ENCODE measurements around the gene MYL7.
A peak's percentile ranks its signal among the peaks of the same experiment; 100 is the strongest.

The MYL7 gene

GRCh38 chr7:44107116-44107960 lies 33.8 kb downstream of the MYL7 start:
- Histone ChIP-seq H3K27ac (ENCODE audit: low read depth, low read length) (no peak overlapping the region), H3K9ac (ENCODE audit: low read depth, low read length) (no peak overlapping the region), H3K9me3 (ENCODE audit: insufficient read depth, low read depth, low read length) (no peaks in the 10 kb centered on the region), H3K36me3 (ENCODE audit: insufficient read depth, low read length) (peaks cover 11% of the 10 kb centered on the region; the same call in 1 of the 2 replicates), H3K4me3 (ENCODE audit: low read length) (no peak overlapping the region), H3K27me3 (ENCODE audit: insufficient read depth, low read length) (peaks cover 20% of the 10 kb centered on the region), H3K4me1 (ENCODE audit: insufficient read depth, low read length) (peaks cover 10% of the 10 kb centered on the region; the same call in 1 of the 2 replicates)
- WGBS = 95% methylated on average over 18 of the region's 18 CpGs

- H3K27ac ChIP-seq (ENCODE audit: low read depth, low read length) = no peak overlapping the region
- H3K9me3 ChIP-seq (ENCODE audit: insufficient read depth, low read depth, low read length) = no peaks in the 10 kb centered on the region
- H3K27me3 ChIP-seq (ENCODE audit: insufficient read depth, low read length) = peaks cover 20% of the 10 kb centered on the region
- peaks cover 10% of the 10 kb centered on the region; the same call in 1 of the 2 replicates for H3K4me1 ChIP-seq (ENCODE audit: insufficient read depth, low read length)
- H3K36me3 ChIP-seq (ENCODE audit: insufficient read depth, low read length) = peaks cover 11% of the 10 kb centered on the region; the same call in 1 of the 2 replicates
- 88% methylated on average over 10 of the region's 10 CpGs for WGBS
- no peak overlapping the region for H3K9ac ChIP-seq (ENCODE audit: low read depth, low read length)
- no peak overlapping the region for H3K4me3 ChIP-seq (ENCODE audit: low read length)
These were observed 34.6 kb downstream of the MYL7 start for GRCh38 chr7:44106311-44107065.

GRCh38 chr7:44105832-44106231 lies 35.3 kb downstream of the MYL7 start:
- WGBS = 91% methylated on average over 2 of the region's 2 CpGs

DNA sequence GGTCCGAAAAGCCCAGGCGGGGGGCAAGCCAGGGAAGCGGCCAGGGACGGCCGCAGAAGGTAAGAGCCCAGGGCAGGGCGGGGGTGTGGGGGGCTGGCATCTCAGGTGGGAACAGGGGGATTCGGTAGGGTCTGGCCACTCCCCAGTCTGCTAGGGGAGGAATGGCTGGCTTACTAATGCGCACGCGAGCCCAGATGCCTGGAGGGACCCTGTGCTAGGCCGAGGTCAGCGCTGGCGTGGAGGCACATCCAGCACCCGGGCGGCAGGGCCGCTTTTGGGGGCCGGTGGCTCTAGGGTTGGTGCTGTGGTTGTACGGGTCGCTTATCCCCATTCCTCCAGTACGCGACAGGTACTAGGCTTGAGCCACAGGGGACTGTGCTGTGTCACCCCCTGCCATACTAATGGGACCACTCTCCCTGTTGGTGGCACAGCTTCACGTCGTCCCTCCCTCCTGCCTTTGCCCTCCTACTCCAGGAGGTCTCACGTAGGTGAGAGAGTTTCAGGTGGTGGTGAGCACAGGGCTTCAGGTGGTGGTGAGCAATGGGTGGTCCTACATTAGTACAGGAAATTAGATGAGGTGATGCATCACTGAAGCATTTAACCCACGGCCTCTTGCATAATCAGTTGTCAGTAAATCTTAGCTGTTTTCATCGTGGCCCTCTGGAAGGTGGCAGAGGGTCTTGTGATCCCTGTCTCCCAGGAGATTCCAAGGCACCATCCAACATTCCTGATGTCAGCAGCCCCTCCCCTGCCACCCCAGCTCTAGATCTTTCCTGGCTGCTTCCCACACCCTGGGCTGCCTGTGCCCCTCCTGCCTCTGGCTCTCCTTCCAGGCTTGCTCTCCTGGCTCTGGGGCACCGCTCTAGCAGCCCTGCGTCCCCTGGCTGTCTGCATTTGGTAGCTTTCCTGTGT lies 36.0 kb downstream of the MYL7 start:
- WGBS = 18% methylated on average over 26 of the region's 28 CpGs
- H3K4me1 ChIP-seq (ENCODE audit: insufficient read depth, low read length) = peaks cover 10% of the 10 kb centered on the region; the same call in 1 of the 2 replicates
- no peaks in the 10 kb centered on the region for H3K9me3 ChIP-seq (ENCODE audit: insufficient read depth, low read depth, low read length)
- H3K27ac ChIP-seq (ENCODE audit: low read depth, low read length) = no peak overlapping the region
- H3K27me3 ChIP-seq (ENCODE audit: insufficient read depth, low read length) = peaks cover 20% of the 10 kb centered on the region
- 0 out of 2 replicates have a peak overlapping the region, but pooled peaks have one; percentile 30 for H3K9ac ChIP-seq (ENCODE audit: low read depth, low read length)
- H3K4me3 ChIP-seq (ENCODE audit: low read length) = peak overlapping the region; percentile 57
- peaks cover 3% of the 10 kb centered on the region; the same call in 1 of the 2 replicates for H3K36me3 ChIP-seq (ENCODE audit: insufficient read depth, low read length)

More at GRCh38 chr7:44105832-44106231, 35.3 kb downstream of the MYL7 start:
- H3K27me3 ChIP-seq (ENCODE audit: insufficient read depth, low read length) = peaks cover 20% of the 10 kb centered on the region
- H3K9ac ChIP-seq (ENCODE audit: low read depth, low read length) = no peak overlapping the region
- H3K4me1 ChIP-seq (ENCODE audit: insufficient read depth, low read length) = peaks cover 10% of the 10 kb centered on the region; the same call in 1 of the 2 replicates
- H3K27ac ChIP-seq (ENCODE audit: low read depth, low read length) = no peak overlapping the region
- peak overlapping the region; percentile 57; the same call in 1 of the 2 replicates for H3K4me3 ChIP-seq (ENCODE audit: low read length)
- no peaks in the 10 kb centered on the region for H3K9me3 ChIP-seq (ENCODE audit: insufficient read depth, low read depth, low read length)
- H3K36me3 ChIP-seq (ENCODE audit: insufficient read depth, low read length) = peaks cover 6% of the 10 kb centered on the region; the same call in 1 of the 2 replicates

DNA sequence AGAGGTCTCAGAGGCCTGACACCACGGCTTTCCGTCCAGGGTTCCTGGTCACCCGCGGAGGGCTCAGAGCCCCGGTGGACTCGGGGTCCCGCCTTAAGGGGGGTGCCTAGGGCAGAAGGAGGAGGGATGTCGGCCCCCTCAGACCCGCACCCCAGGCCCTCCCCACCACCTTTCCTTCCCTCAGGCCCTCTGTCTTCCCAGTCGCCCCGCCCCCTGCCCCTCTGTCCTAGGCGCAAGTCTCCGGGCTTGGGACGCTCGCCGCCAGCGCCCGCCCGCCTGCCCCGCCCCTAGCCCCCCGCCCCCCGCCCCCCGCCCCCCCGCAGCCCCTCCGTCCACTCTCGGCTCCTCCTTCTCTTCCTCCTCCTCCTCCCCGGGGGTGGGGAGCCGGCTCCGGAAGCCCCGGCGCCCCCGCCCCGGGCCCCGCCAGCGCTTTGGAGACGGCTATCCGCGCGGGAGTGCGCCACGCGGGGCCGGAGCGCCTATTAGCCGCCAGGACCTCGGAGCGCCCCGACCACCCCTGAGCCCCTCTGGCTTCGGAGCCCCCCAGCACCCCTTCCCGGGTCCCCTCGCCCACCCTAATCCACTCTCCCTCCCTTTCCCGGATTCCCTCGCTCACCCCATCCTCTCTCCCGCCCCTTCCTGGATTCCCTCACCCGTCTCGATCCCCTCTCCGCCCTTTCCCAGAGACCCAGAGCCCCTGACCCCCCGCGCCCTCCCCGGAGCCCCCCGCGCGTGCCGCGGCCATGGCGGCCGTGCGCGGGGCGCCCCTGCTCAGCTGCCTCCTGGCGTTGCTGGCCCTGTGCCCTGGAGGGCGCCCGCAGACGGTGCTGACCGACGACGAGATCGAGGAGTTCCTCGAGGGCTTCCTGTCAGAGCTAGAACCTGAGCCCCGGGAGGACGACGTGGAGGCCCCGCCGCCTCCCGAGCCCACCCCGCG lies 36.9 kb downstream of the MYL7 start, which contains the start of gene AEBP1:
Gene AEBP1 (plus strand): TSS at position 423 of the 937 bp plus-strand sequence. CDS start 321 bp downstream, at position 744.
- whole genome bisulfite sequencing = 2% methylated on average over 70 of the region's 87 CpGs
- H3K27me3 ChIP-seq (ENCODE audit: insufficient read depth, low read length) = peaks cover 20% of the 10 kb centered on the region
- H3K9me3 ChIP-seq (ENCODE audit: insufficient read depth, low read depth, low read length) = no peaks in the 10 kb centered on the region
- H3K9ac ChIP-seq (ENCODE audit: low read depth, low read length) = peak within 1 kb of the TSS; percentile 30; the same call in 1 of the 2 replicates
- peak within 1 kb of the TSS; percentile 57 for H3K4me3 ChIP-seq (ENCODE audit: low read length)
- H3K36me3 ChIP-seq (ENCODE audit: insufficient read depth, low read length) = peaks cover 3% of the 10 kb centered on the region; the same call in 1 of the 2 replicates
- H3K27ac ChIP-seq (ENCODE audit: low read depth, low read length) = no peak within 1 kb of the TSS
- peaks cover 10% of the 10 kb centered on the region; the same call in 1 of the 2 replicates for H3K4me1 ChIP-seq (ENCODE audit: insufficient read depth, low read length)

- 45% methylated on average over 8 of the region's 8 CpGs for WGBS
- Histone ChIP-seq H3K9me3 (ENCODE audit: insufficient read depth, low read depth, low read length) (no peaks in the 10 kb centered on the region), H3K27me3 (ENCODE audit: insufficient read depth, low read length) (peaks cover 20% of the 10 kb centered on the region), H3K4me3 (ENCODE audit: low read length) (peak overlapping the region; percentile 56), H3K27ac (ENCODE audit: low read depth, low read length) (no peak overlapping the region), H3K9ac (ENCODE audit: low read depth, low read length) (no peak overlapping the region), H3K36me3 (ENCODE audit: insufficient read depth, low read length) (no peaks in the 10 kb centered on the region; the same call in 1 of the 2 replicates), H3K4me1 (ENCODE audit: insufficient read depth, low read length) (peaks cover 10% of the 10 kb centered on the region; the same call in 1 of the 2 replicates)
These were observed 37.6 kb downstream of the MYL7 start for GRCh38 chr7:44103566-44103922.

- WGBS = 85% methylated on average over 8 of the region's 8 CpGs
- H3K9me3 ChIP-seq (ENCODE audit: insufficient read depth, low read depth, low read length) = no peaks in the 10 kb centered on the region
- no peak overlapping the region for H3K27ac ChIP-seq (ENCODE audit: low read depth, low read length)
- 0 out of 2 replicates have a peak overlapping the region, but pooled peaks have one; percentile 56 for H3K4me3 ChIP-seq (ENCODE audit: low read length)
- peaks cover 20% of the 10 kb centered on the region for H3K27me3 ChIP-seq (ENCODE audit: insufficient read depth, low read length)
- H3K4me1 ChIP-seq (ENCODE audit: insufficient read depth, low read length) = peaks cover 10% of the 10 kb centered on the region; the same call in 1 of the 2 replicates
- no peak overlapping the region for H3K9ac ChIP-seq (ENCODE audit: low read depth, low read length)
- no peaks in the 10 kb centered on the region; the same call in 1 of the 2 replicates for H3K36me3 ChIP-seq (ENCODE audit: insufficient read depth, low read length)
These were observed 38.1 kb downstream of the MYL7 start for GRCh38 chr7:44102846-44103565.

GRCh38 chr7:44101966-44102845 lies 38.9 kb downstream of the MYL7 start:
- no peak overlapping the region for H3K4me3 ChIP-seq (ENCODE audit: low read length)
- H3K36me3 ChIP-seq (ENCODE audit: insufficient read depth, low read length) = no peaks in the 10 kb centered on the region; the same call in 1 of the 2 replicates
- peaks cover 20% of the 10 kb centered on the region for H3K27me3 ChIP-seq (ENCODE audit: insufficient read depth, low read length)
- H3K27ac ChIP-seq (ENCODE audit: low read depth, low read length) = no peak overlapping the region
- no peaks in the 10 kb centered on the region for H3K9me3 ChIP-seq (ENCODE audit: insufficient read depth, low read depth, low read length)
- WGBS = 88% methylated on average over 14 of the region's 14 CpGs
- H3K9ac ChIP-seq (ENCODE audit: low read depth, low read length) = no peak overlapping the region
- peaks cover 10% of the 10 kb centered on the region; the same call in 1 of the 2 replicates for H3K4me1 ChIP-seq (ENCODE audit: insufficient read depth, low read length)
